DOHH2 (cell line): Measurements from ENCODE around the gene PCDHGA11.

Experiments used
- H3F3A ChIP-seq: fragments of 200-600 bp; sonication (generic), shearing (Covaris generic); 2 replicates; pipeline ENCODE4 v1.6.0; 2016; ENCODE audit warnings: antibody characterized with exemption, mild to moderate bottlenecking; ENCODE audit not compliant: control insufficient read depth, insufficient read depth
- H3K27ac ChIP-seq: fragments of 200-600 bp; sonication (generic); 2 replicates; pipeline ENCODE4 v1.5.1; 2014; ENCODE audit warnings: low read depth, mild to moderate bottlenecking, low read length, moderate library complexity
- H3K27me3 ChIP-seq: fragments of 200-600 bp; sonication (generic); 2 replicates; pipeline ENCODE4 v1.6.1; 2014; ENCODE audit warnings: mild to moderate bottlenecking, low read length, mixed read lengths; ENCODE audit not compliant: control insufficient read depth
- H3K36me3 ChIP-seq: fragments of 200-600 bp; sonication (generic); 2 replicates; pipeline ENCODE4 v1.6.1; 2014; ENCODE audit warnings: mild to moderate bottlenecking, low read length, moderate library complexity, mixed read lengths; ENCODE audit not compliant: control insufficient read depth
- H3K4me1 ChIP-seq: fragments of 200-600 bp; sonication (generic); 2 replicates; pipeline ENCODE4 v1.6.1; 2014; ENCODE audit warnings: mild to moderate bottlenecking, low read length, mixed read lengths; ENCODE audit not compliant: control insufficient read depth
- H3K4me2 ChIP-seq: fragments of 200-600 bp; sonication (generic); 2 replicates; pipeline ENCODE4 v1.6.0; 2014; ENCODE audit warnings: mild to moderate bottlenecking, low read length, moderate library complexity
- H3K4me3 ChIP-seq: fragments of 200-600 bp; sonication (generic); 2 replicates; pipeline ENCODE4 v1.5.1; 2014; ENCODE audit warnings: mild to moderate bottlenecking, low read length, mixed read lengths
- H3K79me2 ChIP-seq: fragments of 200-600 bp; sonication (generic); 2 replicates; pipeline ENCODE4 v1.6.1; 2014; ENCODE audit warnings: mild to moderate bottlenecking, low read length, mixed read lengths; ENCODE audit not compliant: control insufficient read depth
- H3K9me2 ChIP-seq: fragments of 200-600 bp; sonication (generic); replicated peaks from 2 replicates; pipeline ENCODE4 v1.6.1; 2014; ENCODE audit warnings: mild to moderate bottlenecking, low read length, mixed read lengths; ENCODE audit not compliant: control insufficient read depth
- H3K9me3 ChIP-seq: fragments of 200-600 bp; sonication (generic); 2 replicates; pipeline ENCODE4 v1.6.1; 2014; ENCODE audit warnings: antibody characterized with exemption, low read length, mixed read lengths; ENCODE audit not compliant: control insufficient read depth, insufficient read depth
- H4K20me1 ChIP-seq: fragments of 200-600 bp; sonication (generic); 2 replicates; pipeline ENCODE4 v1.6.0; 2014; ENCODE audit warnings: low read depth, mild to moderate bottlenecking, antibody characterized with exemption, low read length, moderate library complexity; ENCODE audit not compliant: control insufficient read depth, insufficient read depth
- EZH2phosphoT487 ChIP-seq: fragments of 200-600 bp; sonication (generic); IDR thresholded peaks from 2 replicates; pipeline ENCODE4 v1.6.1; 2017; ENCODE audit warnings: borderline replicate concordance, mild to moderate bottlenecking, antibody characterized with exemption, low read length, moderate library complexity, mixed read lengths
- TF ChIP-seq, protein P1 (sequence below): fragments of 200-600 bp; sonication (generic); IDR thresholded peaks from one replicate; pipeline ENCODE4 v1.5.1; 2014; ENCODE audit warnings: antibody characterized with exemption, mild to moderate bottlenecking, low read depth, low read length; ENCODE audit not compliant: poor library complexity, severe bottlenecking

The PCDHGA11 gene

DNA sequence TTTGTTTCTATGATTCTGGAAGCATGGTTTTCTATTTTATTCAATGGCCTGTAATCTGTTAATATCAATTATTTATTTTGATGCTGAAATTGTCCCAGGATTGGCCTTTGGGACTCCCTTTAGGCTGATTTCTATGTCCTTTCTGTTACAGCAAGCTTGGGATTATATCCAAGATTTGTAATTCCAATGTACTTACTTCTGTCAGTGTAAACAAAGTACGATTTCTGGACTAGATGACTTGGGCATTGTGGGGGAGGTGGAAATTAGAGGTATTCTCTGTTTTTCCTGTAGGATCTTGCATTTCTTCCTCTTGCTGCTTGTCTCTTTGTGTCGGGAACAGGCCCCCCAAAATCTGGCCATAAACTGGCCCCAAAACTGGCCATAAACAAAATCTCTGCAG lies 13.2 kb downstream of the PCDHGA11 start:
- Histone ChIP-seq H3K4me3 (no peak overlapping the region), H3K4me2 (no peak overlapping the region), H3K27ac (no peak overlapping the region), H3K9me3 (peaks cover 14% of the 10 kb centered on the region), H3K9me2 (no peaks in the 10 kb centered on the region), H3K36me3 (peaks cover 15% of the 10 kb centered on the region), H4K20me1 (no peaks in the 10 kb centered on the region), H3K79me2 (no peaks in the 10 kb centered on the region), H3F3A (0 out of 2 replicates have a peak, but pooled peaks cover 6% of the 10 kb centered on the region), H3K4me1 (0 out of 2 replicates have a peak, but pooled peaks cover 3% of the 10 kb centered on the region), H3K27me3 (no peaks in the 10 kb centered on the region)
- no peak for TF ChIP-seq EZH2phosphoT487
- TF ChIP-seq, protein P1, sequence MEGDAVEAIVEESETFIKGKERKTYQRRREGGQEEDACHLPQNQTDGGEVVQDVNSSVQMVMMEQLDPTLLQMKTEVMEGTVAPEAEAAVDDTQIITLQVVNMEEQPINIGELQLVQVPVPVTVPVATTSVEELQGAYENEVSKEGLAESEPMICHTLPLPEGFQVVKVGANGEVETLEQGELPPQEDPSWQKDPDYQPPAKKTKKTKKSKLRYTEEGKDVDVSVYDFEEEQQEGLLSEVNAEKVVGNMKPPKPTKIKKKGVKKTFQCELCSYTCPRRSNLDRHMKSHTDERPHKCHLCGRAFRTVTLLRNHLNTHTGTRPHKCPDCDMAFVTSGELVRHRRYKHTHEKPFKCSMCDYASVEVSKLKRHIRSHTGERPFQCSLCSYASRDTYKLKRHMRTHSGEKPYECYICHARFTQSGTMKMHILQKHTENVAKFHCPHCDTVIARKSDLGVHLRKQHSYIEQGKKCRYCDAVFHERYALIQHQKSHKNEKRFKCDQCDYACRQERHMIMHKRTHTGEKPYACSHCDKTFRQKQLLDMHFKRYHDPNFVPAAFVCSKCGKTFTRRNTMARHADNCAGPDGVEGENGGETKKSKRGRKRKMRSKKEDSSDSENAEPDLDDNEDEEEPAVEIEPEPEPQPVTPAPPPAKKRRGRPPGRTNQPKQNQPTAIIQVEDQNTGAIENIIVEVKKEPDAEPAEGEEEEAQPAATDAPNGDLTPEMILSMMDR, result no peak

DNA sequence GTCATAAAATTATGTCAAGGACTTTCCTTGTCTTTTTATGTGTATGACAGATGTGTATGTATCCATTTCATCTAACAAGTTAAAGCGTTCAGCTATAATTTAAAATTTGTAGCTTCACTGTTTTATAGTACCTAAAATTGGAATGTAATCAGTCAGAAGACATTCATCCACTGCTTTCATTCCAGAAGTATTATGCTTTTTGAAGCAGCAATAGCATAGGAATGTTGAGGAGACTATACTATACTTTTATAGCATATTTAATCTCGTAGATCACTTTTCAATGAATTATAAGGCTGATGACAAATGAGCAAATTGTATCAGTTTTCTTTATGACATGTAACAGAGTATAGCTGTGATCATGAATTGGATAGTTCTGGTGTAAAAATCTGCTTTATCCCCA lies 16.4 kb downstream of the PCDHGA11 start:
- Histone ChIP-seq H4K20me1 (no peaks in the 10 kb centered on the region), H3K79me2 (no peaks in the 10 kb centered on the region), H3K4me2 (no peak overlapping the region), H3K4me1 (peaks cover 3% of the 10 kb centered on the region), H3K36me3 (no peaks in the 10 kb centered on the region; the same call in 1 of the 2 replicates), H3K9me2 (no peaks in the 10 kb centered on the region), H3K9me3 (no peaks in the 10 kb centered on the region; the same call in 1 of the 2 replicates), H3K4me3 (no peak overlapping the region), H3K27ac (no peak overlapping the region), H3F3A (no peaks in the 10 kb centered on the region), H3K27me3 (no peaks in the 10 kb centered on the region)
- no peak for TF ChIP-seq EZH2phosphoT487
- TF ChIP-seq, protein P1, result no peak

DNA sequence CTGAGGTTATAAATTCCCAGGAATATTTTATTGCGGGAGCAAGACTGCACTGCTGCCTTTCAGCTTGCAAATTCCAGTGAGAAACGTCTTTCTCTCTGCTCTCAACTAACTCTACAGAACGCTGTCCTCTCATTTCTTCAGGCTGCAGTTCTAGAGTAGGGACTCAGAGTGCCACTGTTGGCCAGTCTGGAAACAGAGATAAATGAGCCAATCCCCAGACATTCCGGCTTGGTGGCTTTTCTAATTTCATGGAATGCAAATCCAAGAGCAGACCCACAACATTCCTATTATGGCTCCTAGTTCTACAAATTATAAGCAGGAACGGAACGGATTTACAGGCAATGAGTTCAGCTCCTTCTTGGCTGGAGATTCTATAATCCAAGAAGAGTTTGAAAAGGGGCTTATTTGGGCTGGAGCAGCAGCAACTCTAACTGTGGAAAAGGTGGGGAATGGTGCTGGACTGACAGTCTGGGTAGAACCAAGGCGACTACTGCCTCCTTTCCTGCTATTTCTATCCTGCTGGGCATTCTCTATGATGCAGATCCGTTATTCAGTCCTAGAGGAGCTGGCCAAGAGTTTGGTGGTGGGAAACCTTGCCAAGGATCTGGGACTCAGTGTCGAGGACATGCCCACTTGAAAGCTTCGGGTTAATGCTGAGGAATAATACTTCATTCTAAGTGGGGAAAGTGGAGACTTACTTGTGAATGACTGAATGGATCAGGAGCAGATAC lies 18.7 kb downstream of the PCDHGA11 start:
- H3K4me2 ChIP-seq, result no peak overlapping the region
- peaks cover 15% of the 10 kb centered on the region for H3K4me1 ChIP-seq
- no peaks in the 10 kb centered on the region for H4K20me1 ChIP-seq
- H3K36me3 ChIP-seq, result no peaks in the 10 kb centered on the region; the same call in 1 of the 2 replicates
- H3F3A ChIP-seq, result 0 out of 2 replicates have a peak, but pooled peaks cover 2% of the 10 kb centered on the region
- no peak overlapping the region for H3K4me3 ChIP-seq
- no peaks in the 10 kb centered on the region for H3K9me3 ChIP-seq
- no peaks in the 10 kb centered on the region for H3K79me2 ChIP-seq
- TF ChIP-seq, protein P1, result no peak
- TF ChIP-seq EZH2phosphoT487, result no peak
- H3K9me2 ChIP-seq, result no peaks in the 10 kb centered on the region
- no peaks in the 10 kb centered on the region for H3K27me3 ChIP-seq
- no peak overlapping the region for H3K27ac ChIP-seq
